Stimulated activated memory B cell treated with anti-CD40 and anti-IgM and Interleukin-4, amounts not matched to agents 10 μg/mL and 1 μg/mL and 100 μg/mL, for 72 hours (primary cell): ENCODE results near the gene TEX36.
"Not testable (repeated sequence)": the region's sequence is repeated elsewhere in the genome, so short reads cannot be mapped to it uniquely, and the experiment has no call there.

Source experiments
- ATAC-seq: fragments of 150-1000 bp; cut with Tn5 transposase; 2 replicates; pipeline ENCODE4 v1.10.0; 2021
- H3K27ac Mint-ChIP-seq: one replicate; pipeline ENCODE4 v1.8.0; 2022; ENCODE audit warnings: mild to moderate bottlenecking, mixed read lengths
- H3K27me3 Mint-ChIP-seq: one replicate; pipeline ENCODE4 v1.8.0; 2022; ENCODE audit warnings: mixed read lengths
- H3K36me3 Mint-ChIP-seq: one replicate; pipeline ENCODE4 v1.8.0; 2022; ENCODE audit warnings: mixed read lengths
- H3K4me1 Mint-ChIP-seq: one replicate; pipeline ENCODE4 v1.8.0; 2022; ENCODE audit warnings: mixed read lengths
- H3K4me3 Mint-ChIP-seq: one replicate; pipeline ENCODE4 v1.8.0; 2022; ENCODE audit warnings: mild to moderate bottlenecking, moderate library complexity, mixed read lengths
- H3K9me3 Mint-ChIP-seq: one replicate; pipeline ENCODE4 v1.8.0; 2022; ENCODE audit warnings: mixed read lengths

TEX36 gene, protein sequence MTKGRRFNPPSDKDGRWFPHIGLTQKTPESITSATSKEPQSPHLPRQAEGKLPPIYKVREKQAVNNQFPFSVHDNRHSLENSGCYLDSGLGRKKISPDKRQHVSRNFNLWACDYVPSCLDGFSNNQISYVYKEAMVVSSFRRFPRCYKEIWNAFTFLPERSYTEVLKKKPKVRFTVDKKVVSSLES

DNA sequence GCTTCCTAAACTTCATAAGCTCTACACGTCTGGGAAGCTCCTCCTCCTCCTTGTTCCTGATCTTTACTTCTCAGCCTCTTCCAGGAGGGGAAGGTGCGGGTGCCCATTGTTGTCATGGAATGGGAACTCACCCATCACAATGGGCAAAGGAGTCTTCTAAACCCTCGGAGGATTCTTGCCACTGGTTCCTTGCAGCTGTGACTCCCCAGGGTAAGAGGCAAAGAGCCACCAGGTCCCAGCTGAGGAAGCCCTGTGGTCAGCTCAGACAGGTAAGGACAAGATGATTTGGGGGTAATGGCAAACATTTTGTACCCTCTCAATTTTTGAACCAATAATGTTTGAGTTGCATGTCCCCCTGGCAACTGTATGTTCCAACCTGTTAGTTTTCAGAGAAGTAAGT is at the start of gene TEX36:
TEX36 (minus strand) TSS at position 101 of the 400 bp plus-strand sequence. CDS start 174 bp downstream, outside the sequence.
- Mint-ChIP-seq H3K4me1 (no peaks in the 10 kb centered on the region), H3K27ac (no peak within 1 kb of the TSS), H3K4me3 (no peak within 1 kb of the TSS), H3K27me3 (peaks cover 27% of the 10 kb centered on the region), H3K9me3 (peaks cover 9% of the 10 kb centered on the region), H3K36me3 (no peaks in the 10 kb centered on the region)
- no peak for ATAC-seq

DNA sequence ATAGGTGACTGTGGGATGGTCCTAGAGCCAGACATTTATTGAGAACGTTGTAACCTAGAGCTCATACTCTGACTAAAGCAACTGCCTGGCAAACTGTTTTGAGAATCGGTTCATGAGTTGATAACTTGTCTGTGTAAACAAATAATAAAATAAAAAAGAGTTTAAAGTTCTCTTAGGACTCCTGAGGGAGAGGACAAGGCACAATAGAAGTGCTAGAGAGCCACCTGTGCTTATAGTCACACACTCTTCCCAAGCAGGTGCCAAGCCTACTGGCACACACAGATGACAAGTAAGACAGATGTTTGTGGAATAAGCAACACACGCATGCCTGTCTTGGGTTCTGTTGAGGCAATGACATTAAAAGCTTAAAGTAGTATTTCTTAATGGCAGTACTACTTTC is 44.5 kb upstream of the TEX36 start:
- H3K4me3 Mint-ChIP-seq, result no peak overlapping the region
- peaks cover 6% of the 10 kb centered on the region for H3K4me1 Mint-ChIP-seq
- no peaks in the 10 kb centered on the region for H3K27me3 Mint-ChIP-seq
- H3K27ac Mint-ChIP-seq, result no peak overlapping the region
- no peaks in the 10 kb centered on the region for H3K9me3 Mint-ChIP-seq
- ATAC-seq, result no peak
- H3K36me3 Mint-ChIP-seq, result peaks cover 73% of the 10 kb centered on the region

DNA sequence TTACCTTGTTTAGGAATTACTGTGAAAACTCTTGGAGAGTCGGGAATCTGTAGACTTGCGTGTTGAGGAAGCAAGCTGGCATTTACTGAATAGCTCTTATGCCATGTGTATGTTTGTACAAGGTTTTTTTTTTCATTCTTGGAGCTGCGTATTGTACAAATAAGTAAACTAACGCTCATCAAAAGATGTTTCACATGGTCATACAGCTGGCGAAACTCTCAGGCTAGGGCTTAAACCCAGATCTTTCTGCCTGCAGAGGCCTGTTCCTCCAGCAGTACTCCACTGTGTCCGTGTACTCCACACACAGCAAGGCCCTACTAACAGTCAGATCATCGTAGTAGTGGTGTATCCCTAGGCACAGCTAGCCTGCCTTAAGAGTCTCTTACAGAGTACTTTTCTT is 44.0 kb upstream of the TEX36 start:
- Mint-ChIP-seq H3K9me3 (no peaks in the 10 kb centered on the region), H3K27ac (no peak overlapping the region), H3K36me3 (peaks cover 68% of the 10 kb centered on the region), H3K4me1 (peaks cover 6% of the 10 kb centered on the region), H3K27me3 (no peaks in the 10 kb centered on the region), H3K4me3 (no peak overlapping the region)
- no peak for ATAC-seq

- no peak overlapping the region for H3K4me3 Mint-ChIP-seq
- no peak for ATAC-seq
- peaks cover 38% of the 10 kb centered on the region for H3K36me3 Mint-ChIP-seq
- H3K9me3 Mint-ChIP-seq, result no peaks in the 10 kb centered on the region
- no peaks in the 10 kb centered on the region for H3K27me3 Mint-ChIP-seq
- H3K4me1 Mint-ChIP-seq, result peaks cover 6% of the 10 kb centered on the region
- H3K27ac Mint-ChIP-seq, result no peak overlapping the region
These were observed 39.8 kb upstream of the TEX36 start for GRCh38 chr10:125722811-125723210.

- no peak overlapping the region for H3K27ac Mint-ChIP-seq
- no peaks in the 10 kb centered on the region for H3K9me3 Mint-ChIP-seq
- H3K4me1 Mint-ChIP-seq, result peaks cover 6% of the 10 kb centered on the region
- ATAC-seq, result no peak
- peaks cover 34% of the 10 kb centered on the region for H3K36me3 Mint-ChIP-seq
- peak overlapping the region; percentile 23 for H3K4me3 Mint-ChIP-seq
- H3K27me3 Mint-ChIP-seq, result no peaks in the 10 kb centered on the region
These were observed 38.1 kb upstream of the TEX36 start for GRCh38 chr10:125721035-125721434.

DNA sequence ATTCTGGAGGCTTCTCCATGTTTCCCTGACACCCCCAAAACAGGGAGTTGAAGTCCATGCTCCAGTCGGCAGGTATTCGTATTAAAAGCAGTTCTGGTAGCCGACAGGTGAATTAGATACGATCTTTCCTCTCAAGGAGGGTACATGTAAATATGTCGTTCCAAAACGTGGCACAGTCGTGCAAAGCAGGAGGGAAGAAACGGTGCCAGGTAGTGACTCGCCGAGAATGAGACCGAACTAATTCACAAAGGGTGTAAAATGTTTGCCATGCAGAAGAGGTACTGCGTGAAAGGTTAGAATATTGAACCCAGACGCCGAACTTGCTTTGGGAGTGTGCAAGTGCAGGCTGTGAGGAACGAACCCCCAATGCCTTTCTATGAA is 37.0 kb upstream of the TEX36 start:
- Mint-ChIP-seq H3K27ac (peak overlapping the region; percentile 97), H3K9me3 (no peaks in the 10 kb centered on the region), H3K4me3 (peak overlapping the region; percentile 94), H3K27me3 (no peaks in the 10 kb centered on the region), H3K36me3 (peaks cover 24% of the 10 kb centered on the region), H3K4me1 (peaks cover 6% of the 10 kb centered on the region)
- no peak for ATAC-seq

GRCh38 chr10:125719173-125720001 is 36.4 kb upstream of the TEX36 start, which contains the start of gene EDRF1:
TSS of gene EDRF1 (plus strand) at chr10:125719709. CDS start at chr10:125719808, 99 bp downstream.
- peaks cover 6% of the 10 kb centered on the region for H3K4me1 Mint-ChIP-seq
- no peaks in the 10 kb centered on the region for H3K9me3 Mint-ChIP-seq

DNA sequence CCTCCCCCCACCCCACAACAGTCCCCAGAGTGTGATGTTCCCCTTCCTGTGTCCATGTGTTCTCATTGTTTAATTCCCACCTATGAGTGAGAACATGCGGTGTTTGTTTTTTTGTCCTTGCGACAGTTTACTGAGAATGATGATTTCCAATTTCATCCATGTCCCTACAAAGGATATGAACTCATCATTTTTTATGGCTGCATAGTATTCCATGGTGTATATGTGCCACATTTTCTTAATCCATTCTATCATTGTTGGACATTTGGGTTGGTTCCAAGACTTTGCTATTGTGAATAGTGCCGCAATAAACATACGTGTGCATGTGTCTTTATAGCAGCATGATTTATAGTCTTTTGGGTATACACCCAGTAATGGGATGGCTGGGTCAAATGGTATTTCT is 31.8 kb upstream of the TEX36 start:
- ATAC-seq, H3K4me1 Mint-ChIP-seq, H3K27me3 Mint-ChIP-seq, H3K27ac Mint-ChIP-seq, H3K4me3 Mint-ChIP-seq, H3K36me3 Mint-ChIP-seq: not testable (repeated sequence)
- peaks cover 17% of the 10 kb centered on the region for H3K9me3 Mint-ChIP-seq

More at GRCh38 chr10:125719173-125720001, 36.4 kb upstream of the TEX36 start, which contains the start of gene EDRF1:
- Mint-ChIP-seq H3K36me3 (peaks cover 18% of the 10 kb centered on the region), H3K27ac (peak within 1 kb of the TSS; percentile 97), H3K4me3 (peak within 1 kb of the TSS; percentile 94), H3K27me3 (no peaks in the 10 kb centered on the region)
- peak; percentile 99 for ATAC-seq

DNA sequence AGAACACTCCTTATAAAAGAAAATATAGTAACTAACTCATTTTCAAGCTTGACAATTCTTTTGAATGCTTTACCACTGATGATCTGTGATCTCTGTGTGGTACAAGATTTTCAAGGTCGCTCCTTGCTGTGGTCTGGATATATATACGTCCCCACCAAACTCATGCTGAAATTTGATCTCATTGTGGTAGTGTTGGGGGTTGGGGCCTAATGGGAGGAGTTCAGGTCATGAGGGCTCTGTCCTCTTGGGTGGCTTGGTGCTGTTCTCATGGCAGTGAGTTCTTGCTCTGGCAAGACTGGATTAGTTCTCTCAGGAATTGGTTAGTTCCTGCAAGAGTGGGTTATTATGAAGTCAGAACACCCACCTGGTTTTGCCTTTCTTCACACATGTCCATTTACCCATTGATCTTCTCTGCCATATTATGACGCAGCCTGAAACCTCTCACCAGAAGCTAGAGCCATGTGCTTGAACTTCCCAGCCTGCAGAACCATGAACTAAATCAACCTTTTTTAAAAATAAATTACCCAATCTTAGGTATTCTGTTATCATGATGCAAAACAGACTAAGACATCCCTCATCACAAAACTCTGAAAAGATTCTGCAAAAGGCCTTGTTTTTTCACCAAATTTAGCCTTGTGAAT is 28.3 kb upstream of the TEX36 start:
- H3K4me3 Mint-ChIP-seq, result no peak overlapping the region
- no peaks in the 10 kb centered on the region for H3K36me3 Mint-ChIP-seq
- no peaks in the 10 kb centered on the region for H3K4me1 Mint-ChIP-seq
- H3K27ac Mint-ChIP-seq, result no peak overlapping the region
- no peak for ATAC-seq
- peaks cover 17% of the 10 kb centered on the region for H3K9me3 Mint-ChIP-seq
- no peaks in the 10 kb centered on the region for H3K27me3 Mint-ChIP-seq

GRCh38 chr10:125709553-125710474 is 26.9 kb upstream of the TEX36 start:
- H3K4me3 Mint-ChIP-seq, result no peak overlapping the region
- peaks cover 17% of the 10 kb centered on the region for H3K9me3 Mint-ChIP-seq
- H3K27me3 Mint-ChIP-seq, result no peaks in the 10 kb centered on the region
- ATAC-seq, result no peak
- H3K36me3 Mint-ChIP-seq, result no peaks in the 10 kb centered on the region
- H3K4me1 Mint-ChIP-seq, result no peaks in the 10 kb centered on the region
- H3K27ac Mint-ChIP-seq, result no peak overlapping the region

DNA sequence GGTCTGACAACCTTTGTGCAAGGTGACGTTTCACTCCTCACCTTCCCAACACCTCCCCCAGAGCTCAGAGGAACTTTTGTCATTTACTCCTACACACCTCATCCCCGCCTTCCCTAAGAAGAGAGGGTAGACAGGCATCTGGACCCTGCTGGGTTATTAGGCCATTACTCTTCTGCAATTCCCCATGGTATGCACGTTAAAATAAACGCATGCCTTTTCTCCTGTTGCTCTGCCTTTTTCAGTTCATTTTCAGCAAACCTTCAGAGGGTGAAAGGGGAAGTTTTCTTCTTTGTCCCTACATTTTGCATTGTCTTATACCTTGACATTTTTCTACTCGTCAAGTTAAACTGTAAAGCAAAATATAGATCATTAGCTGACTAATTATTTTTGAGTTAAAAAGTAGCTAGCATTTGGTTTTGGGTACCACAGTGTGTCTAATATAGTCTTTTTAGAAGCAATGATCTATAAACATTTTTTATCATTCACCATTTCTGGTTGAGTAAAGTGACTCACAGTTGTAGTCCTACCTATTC is 26.1 kb upstream of the TEX36 start:
- Mint-ChIP-seq H3K4me3 (no peak overlapping the region), H3K9me3 (peaks cover 16% of the 10 kb centered on the region), H3K4me1 (no peaks in the 10 kb centered on the region), H3K27ac (no peak overlapping the region), H3K27me3 (no peaks in the 10 kb centered on the region), H3K36me3 (no peaks in the 10 kb centered on the region)
- ATAC-seq, result no peak

- Mint-ChIP-seq H3K36me3 (no peaks in the 10 kb centered on the region), H3K27ac (no peak overlapping the region), H3K9me3 (peaks cover 10% of the 10 kb centered on the region), H3K27me3 (no peaks in the 10 kb centered on the region), H3K4me1 (no peaks in the 10 kb centered on the region), H3K4me3 (no peak overlapping the region)
- ATAC-seq, result peak; percentile 50
These were observed 24.8 kb upstream of the TEX36 start for GRCh38 chr10:125707541-125708468.

DNA sequence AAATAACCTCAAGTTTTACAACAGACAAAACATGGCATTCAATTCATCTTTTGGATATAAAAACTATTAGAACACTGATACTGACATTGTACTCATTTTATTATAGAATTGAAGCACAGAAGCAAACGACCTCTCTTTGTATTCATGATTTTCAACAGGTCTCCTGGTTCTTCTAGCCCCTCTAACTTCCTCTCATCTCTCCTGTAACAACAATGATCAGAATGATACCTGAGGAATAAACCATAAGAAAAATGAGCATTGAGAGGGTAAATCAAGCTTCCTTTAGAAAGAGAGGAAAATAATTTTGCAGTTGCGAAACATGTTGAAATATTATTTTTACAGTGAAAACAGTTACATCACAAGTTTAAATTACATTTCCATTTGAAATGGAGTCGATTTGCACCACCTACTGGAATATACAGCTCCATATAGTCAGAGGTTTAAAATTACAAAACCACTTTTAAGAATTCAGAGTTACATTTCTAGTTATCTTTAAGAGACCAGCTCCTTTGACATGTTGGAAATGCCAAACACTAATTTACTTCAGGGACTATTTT is 17.5 kb upstream of the TEX36 start:
- Mint-ChIP-seq H3K27ac (no peak overlapping the region), H3K4me3 (no peak overlapping the region), H3K4me1 (no peaks in the 10 kb centered on the region), H3K36me3 (no peaks in the 10 kb centered on the region), H3K9me3 (peaks cover 5% of the 10 kb centered on the region), H3K27me3 (peaks cover 12% of the 10 kb centered on the region)
- ATAC-seq, result no peak
